Trophoblast cell (in vitro differentiated cells and primary cell): Measurements from ENCODE around the gene NCK2.

Source experiments
- DNase-seq, 2 donors: peaks; one replicate each; pipeline ENCODE4 v3.0.0-alpha.2; 2016
- H2AFZ ChIP-seq: 2 replicates; pipeline ENCODE4 v1.6.1; 2013; ENCODE audit warnings: low read length, moderate library complexity, mild to moderate bottlenecking; ENCODE audit not compliant: insufficient read depth, poor library complexity
- H2AK5ac ChIP-seq: 2 replicates; pipeline ENCODE4 v1.6.1; 2013; ENCODE audit warnings: mild to moderate bottlenecking, low read length
- H2BK120ac ChIP-seq: 2 replicates; pipeline ENCODE4 v1.6.1; 2013; ENCODE audit warnings: low read length, mild to moderate bottlenecking, moderate library complexity; ENCODE audit not compliant: insufficient read depth, poor library complexity
- H2BK12ac ChIP-seq: 2 replicates; pipeline ENCODE4 v1.6.1; 2013; ENCODE audit warnings: mild to moderate bottlenecking, low read length, moderate library complexity
- H2BK5ac ChIP-seq: 2 replicates; pipeline ENCODE4 v1.6.1; 2013; ENCODE audit warnings: low read length, low read depth, moderate library complexity, mild to moderate bottlenecking; ENCODE audit not compliant: poor library complexity
- H3K14ac ChIP-seq: 2 replicates; pipeline ENCODE4 v1.6.1; 2013; ENCODE audit warnings: mild to moderate bottlenecking, low read length
- H3K18ac ChIP-seq: 2 replicates; pipeline ENCODE4 v1.6.1; 2013; ENCODE audit warnings: mild to moderate bottlenecking, low read length
- H3K23ac ChIP-seq: 2 replicates; pipeline ENCODE4 v1.6.1; 2013; ENCODE audit warnings: low read length
- H3K27ac ChIP-seq: 2 replicates; pipeline ENCODE4 v1.5.1; 2013; ENCODE audit warnings: low read depth, mild to moderate bottlenecking, inconsistent platforms, low read length, moderate library complexity
- H3K27me3 ChIP-seq: 2 replicates; pipeline ENCODE4 v1.6.1; 2013; ENCODE audit warnings: inconsistent platforms, mild to moderate bottlenecking, low read length, moderate library complexity; ENCODE audit not compliant: insufficient read depth
- H3K36me3 ChIP-seq, 2 experiments: 1 replicate in 1 of 2; 2 replicates in 1 of 2; pipeline ENCODE4 v1.6.1; 2013; ENCODE audit warnings: low read length in 2 of 2, mild to moderate bottlenecking in 2 of 2, moderate library complexity in 1 of 2; ENCODE audit not compliant: insufficient read depth in 2 of 2, control insufficient read depth in 1 of 2
- H3K4ac ChIP-seq: 2 replicates; pipeline ENCODE4 v1.6.1; 2013; ENCODE audit warnings: low read depth, mild to moderate bottlenecking, low read length, moderate library complexity
- H3K4me1 ChIP-seq, 2 experiments: 1 replicate in 1 of 2; 2 replicates in 1 of 2; pipeline ENCODE4 v1.6.1; 2013; ENCODE audit warnings: low read length in 2 of 2, mild to moderate bottlenecking in 2 of 2, moderate library complexity in 1 of 2; ENCODE audit not compliant: insufficient read depth in 2 of 2, control insufficient read depth in 1 of 2
- H3K4me2 ChIP-seq: 2 replicates; pipeline ENCODE4 v1.6.1; 2013; ENCODE audit warnings: inconsistent platforms, mild to moderate bottlenecking, low read length, moderate library complexity
- H3K4me3 ChIP-seq: 2 replicates; pipeline ENCODE4 v1.5.1; 2013; ENCODE audit warnings: mild to moderate bottlenecking, low read depth, low read length, inconsistent platforms
- H3K79me1 ChIP-seq: one replicate; pipeline ENCODE4 v1.6.1; 2013; ENCODE audit warnings: low read length
- H3K79me2 ChIP-seq: 2 replicates; pipeline ENCODE4 v1.6.1; 2013; ENCODE audit warnings: low read length, mild to moderate bottlenecking; ENCODE audit not compliant: control insufficient read depth, insufficient read depth, poor library complexity
- H3K9ac ChIP-seq: 2 replicates; pipeline ENCODE4 v1.6.1; 2013; ENCODE audit warnings: mild to moderate bottlenecking, low read length
- H3K9me3 ChIP-seq: 2 replicates; pipeline ENCODE4 v1.6.1; 2013; ENCODE audit warnings: low read depth, mild to moderate bottlenecking, control low read depth, inconsistent platforms, low read length; ENCODE audit not compliant: insufficient read depth
- H4K12ac ChIP-seq: 2 replicates; pipeline ENCODE4 v1.6.1; 2013; ENCODE audit warnings: low read depth, mild to moderate bottlenecking, low read length, moderate library complexity
- H4K8ac ChIP-seq: 2 replicates; pipeline ENCODE4 v1.6.1; 2013; ENCODE audit warnings: low read depth, mild to moderate bottlenecking, low read length, moderate library complexity
- H4K91ac ChIP-seq: one replicate; pipeline ENCODE4 v1.6.1; 2013; ENCODE audit warnings: low read depth, mild to moderate bottlenecking, low read length, moderate library complexity
- WGBS: extraction: QIAGEN DNeasy Blood & Tissue Kit; methylation state at CpG from one replicate; pipeline ENCODE4 v1.1.7; 2013; ENCODE audit warnings: missing lambda C conversion rate; ENCODE audit not compliant: insufficient read length, insufficient coverage; ENCODE audit errors: extremely low coverage; 5-methylcytosine and 5-hydroxymethylcytosine counted together

The NCK2 gene

DNA sequence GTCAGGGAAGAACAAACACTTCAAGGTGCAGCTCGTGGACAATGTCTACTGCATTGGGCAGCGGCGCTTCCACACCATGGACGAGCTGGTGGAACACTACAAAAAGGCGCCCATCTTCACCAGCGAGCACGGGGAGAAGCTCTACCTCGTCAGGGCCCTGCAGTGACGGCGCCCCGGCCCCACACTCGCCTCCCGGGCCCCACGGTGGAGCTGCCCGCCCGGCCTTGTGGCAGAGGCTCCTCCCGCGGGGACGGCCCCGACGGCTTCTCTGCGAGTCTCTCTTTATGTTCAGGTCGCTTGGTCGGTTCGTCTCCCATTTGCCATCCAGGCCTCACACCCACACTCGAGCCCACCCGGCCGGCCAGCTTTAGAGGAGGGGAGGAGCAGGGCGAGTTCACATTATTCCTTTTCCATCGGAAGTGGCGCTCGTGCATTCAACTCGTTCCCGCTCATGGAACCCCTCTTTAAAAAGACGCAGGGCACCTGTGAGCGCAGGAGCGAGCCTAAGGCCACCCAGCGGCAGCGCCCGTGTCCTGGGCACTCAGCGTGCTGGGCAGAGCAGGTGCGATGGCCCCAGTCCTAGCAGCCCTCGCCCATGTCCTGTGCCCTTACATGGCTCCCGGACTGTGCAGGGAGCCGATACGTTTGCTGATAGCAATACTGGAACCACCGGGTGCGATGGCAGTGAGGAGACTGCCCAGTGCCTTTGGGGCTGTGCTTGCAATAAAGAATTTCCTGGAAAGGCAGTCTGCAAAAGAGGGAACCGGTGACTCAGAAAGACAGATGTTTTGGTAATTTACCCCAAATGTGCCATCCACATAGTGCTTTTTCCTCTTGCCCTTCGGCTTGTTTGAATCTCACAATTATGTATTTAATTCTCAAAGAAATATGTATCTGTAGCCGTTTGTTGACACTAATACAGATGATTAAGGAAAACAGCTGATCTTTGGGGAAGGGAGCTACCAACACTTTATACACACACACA, 148.6 kb downstream of the NCK2 start:
- H3K4ac ChIP-seq: no peak overlapping the region
- H3K79me1 ChIP-seq: no peaks in the 10 kb centered on the region
- no peak overlapping the region for H2BK5ac ChIP-seq
- no peak overlapping the region for H3K14ac ChIP-seq
- no peak overlapping the region for H2BK12ac ChIP-seq
- no peak overlapping the region for H3K18ac ChIP-seq
- H3K4me1 ChIP-seq: peaks cover 0 to 4% of the 10 kb centered on the region in 2 experiments
- no peak overlapping the region for H4K12ac ChIP-seq
- no peaks in the 10 kb centered on the region for H3K79me2 ChIP-seq
- H3K27ac ChIP-seq: no peak overlapping the region
- no peak overlapping the region for H2AFZ ChIP-seq
- no peak overlapping the region for H3K9ac ChIP-seq
- no CpG with 5 or more reads among the region's 51 CpGs for WGBS
- H4K8ac ChIP-seq: no peak overlapping the region
- H3K36me3 ChIP-seq: peaks cover 18 to 25% of the 10 kb centered on the region in 2 experiments
- H3K23ac ChIP-seq: no peak overlapping the region
- H4K91ac ChIP-seq: no peak overlapping the region
- H3K27me3 ChIP-seq: no peaks in the 10 kb centered on the region
- no peak for DNase-seq
- H3K4me3 ChIP-seq: peak overlapping the region; percentile 23
- peaks cover 6% of the 10 kb centered on the region for H3K9me3 ChIP-seq
- no peak overlapping the region for H2AK5ac ChIP-seq
- H2BK120ac ChIP-seq: no peak overlapping the region
- H3K4me2 ChIP-seq: no peak overlapping the region

DNA sequence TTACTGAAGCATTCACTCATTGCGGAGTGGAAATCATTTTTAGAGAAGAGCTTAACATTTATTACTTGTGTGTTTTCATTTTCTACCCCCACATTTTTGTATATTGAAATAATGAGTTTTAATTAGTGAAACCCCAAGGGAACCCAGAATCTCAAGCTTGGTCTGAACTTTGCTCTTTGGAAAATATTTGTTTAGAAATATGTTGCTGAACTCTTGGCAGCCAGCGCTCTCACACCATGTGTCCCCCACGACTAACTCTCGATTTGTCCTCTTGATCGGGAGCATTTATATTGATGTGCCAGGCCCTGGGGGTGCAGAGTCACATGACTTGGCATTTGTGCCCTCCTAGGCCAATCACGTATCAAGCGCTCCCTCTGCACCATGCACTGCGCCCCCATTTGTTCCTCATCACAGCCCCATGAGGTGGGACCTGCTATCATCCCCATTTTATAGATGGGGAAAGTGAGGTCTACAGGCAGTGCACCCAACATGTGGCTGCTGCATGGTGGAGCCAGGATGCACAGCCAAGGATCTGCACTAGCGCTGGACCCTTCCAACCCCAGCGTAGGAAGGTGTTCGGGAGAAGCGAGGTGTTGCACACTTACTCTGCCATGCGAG, 149.7 kb downstream of the NCK2 start:
- DNase-seq: no peak

GRCh38 chr2:105895990-105896764, 151.5 kb downstream of the NCK2 start:
- Histone ChIP-seq H3K36me3 (peaks cover 13 to 19% of the 10 kb centered on the region in 2 experiments), H2BK5ac (no peak overlapping the region), H3K23ac (no peak overlapping the region), H3K79me2 (no peaks in the 10 kb centered on the region), H3K9ac (no peak overlapping the region), H3K4me1 (no peaks in the 10 kb centered on the region), H3K27ac (no peak overlapping the region), H4K8ac (no peak overlapping the region), H3K9me3 (peaks cover 6% of the 10 kb centered on the region), H3K4ac (no peak overlapping the region), H2AK5ac (no peak overlapping the region), H3K79me1 (no peaks in the 10 kb centered on the region), H4K12ac (no peak overlapping the region), H3K27me3 (no peaks in the 10 kb centered on the region), H4K91ac (no peak overlapping the region), H3K14ac (no peak overlapping the region), H3K18ac (no peak overlapping the region), H3K4me3 (no peak overlapping the region), H2AFZ (no peak overlapping the region), H2BK120ac (no peak overlapping the region), H3K4me2 (no peak overlapping the region), H2BK12ac (no peak overlapping the region)
- WGBS: no CpG with 5 or more reads among the region's 10 CpGs
- no peak for DNase-seq

More for the DNA sequence above, 149.7 kb downstream of the NCK2 start:
- Histone ChIP-seq H3K27ac (no peak overlapping the region), H3K9me3 (peaks cover 6% of the 10 kb centered on the region), H3K79me1 (no peaks in the 10 kb centered on the region), H2BK120ac (no peak overlapping the region), H4K12ac (no peak overlapping the region), H3K4me1 (peaks cover 0 to 4% of the 10 kb centered on the region in 2 experiments), H2AFZ (no peak overlapping the region), H2BK12ac (no peak overlapping the region), H2AK5ac (no peak overlapping the region), H3K18ac (no peak overlapping the region), H3K4me3 (no peak overlapping the region), H4K8ac (no peak overlapping the region), H3K23ac (peak overlapping the region; percentile 77), H3K36me3 (peaks cover 15 to 19% of the 10 kb centered on the region in 2 experiments), H3K27me3 (no peaks in the 10 kb centered on the region), H3K14ac (no peak overlapping the region), H3K4me2 (no peak overlapping the region), H4K91ac (no peak overlapping the region), H3K79me2 (no peaks in the 10 kb centered on the region), H2BK5ac (no peak overlapping the region), H3K9ac (no peak overlapping the region), H3K4ac (no peak overlapping the region)
- WGBS: no CpG with 5 or more reads among the region's 13 CpGs

GRCh38 chr2:105896765-105897163, 152.1 kb downstream of the NCK2 start:
- no CpG with 5 or more reads among the region's 4 CpGs for WGBS
- H3K23ac ChIP-seq: no peak overlapping the region

More at GRCh38 chr2:105896765-105897163, 152.1 kb downstream of the NCK2 start:
- Histone ChIP-seq H3K14ac (no peak overlapping the region), H3K79me2 (no peaks in the 10 kb centered on the region), H3K18ac (no peak overlapping the region), H2BK120ac (no peak overlapping the region), H3K36me3 (peaks cover 13 to 19% of the 10 kb centered on the region in 2 experiments), H3K79me1 (no peaks in the 10 kb centered on the region), H3K4ac (no peak overlapping the region), H2AFZ (no peak overlapping the region), H3K4me1 (no peaks in the 10 kb centered on the region), H3K9ac (no peak overlapping the region), H3K4me3 (no peak overlapping the region), H3K27ac (no peak overlapping the region), H3K27me3 (no peaks in the 10 kb centered on the region), H4K8ac (no peak overlapping the region), H3K4me2 (no peak overlapping the region), H2BK5ac (no peak overlapping the region), H4K12ac (no peak overlapping the region), H3K9me3 (peaks cover 6% of the 10 kb centered on the region), H2BK12ac (no peak overlapping the region), H2AK5ac (no peak overlapping the region), H4K91ac (no peak overlapping the region)
- peak in 1 of 2 donors; percentile 2 for DNase-seq
